ENCODE results near the gene CLDND1. TPM values are rescaled to one million over a fixed set of nuclear protein-coding genes. Genes with fewer than 3 reads are reported as not detected.

Gene CLDND1
- total RNA-seq, 4 donors from 2014 or later: 60.2 to 113 (median 96.7) TPM

GRCh38 chr3:98501270-98501669, 21.4 kb downstream of the CLDND1 start:
- Histone ChIP-seq H3K27ac (no peak overlapping the region), H3K36me3 (no peaks in the 10 kb centered on the region), H3K4me3 (no peak overlapping the region), H3K9me3 (no peaks in the 10 kb centered on the region), H3K27me3 (no peaks in the 10 kb centered on the region), H3K4me1 (no peaks in the 10 kb centered on the region)
- TF ChIP-seq CTCF (IDR thresholded peaks at IDR 0.05) (no peak), POLR2A (IDR thresholded peaks at IDR 0.05) (no peak)
- DNase-seq: no peak

- Histone ChIP-seq H3K27me3 (no peaks in the 10 kb centered on the region), H3K27ac (no peak overlapping the region), H3K36me3 (no peaks in the 10 kb centered on the region), H3K9me3 (no peaks in the 10 kb centered on the region), H3K4me3 (no peak overlapping the region), H3K4me1 (no peaks in the 10 kb centered on the region)
- TF ChIP-seq CTCF (IDR thresholded peaks at IDR 0.05) (no peak), POLR2A (IDR thresholded peaks at IDR 0.05) (no peak)
- no peak for DNase-seq
Measured at GRCh38 chr3:98500019-98500418, 22.7 kb downstream of the CLDND1 start.

- no peak for DNase-seq
- Histone ChIP-seq H3K4me1 (no peaks in the 10 kb centered on the region), H3K27ac (no peak within 1 kb of the TSS), H3K9me3 (no peaks in the 10 kb centered on the region), H3K27me3 (no peaks in the 10 kb centered on the region), H3K4me3 (no peak within 1 kb of the TSS), H3K36me3 (no peaks in the 10 kb centered on the region)
- TF ChIP-seq POLR2A (IDR thresholded peaks at IDR 0.05) (no peak), CTCF (IDR thresholded peaks at IDR 0.05) (no peak)
Measured at GRCh38 chr3:98497381-98497780, 25.3 kb downstream of the CLDND1 start, which contains the start of gene OR5K2. Gene OR5K2 (plus strand): TSS chr3:98497681. CDS start chr3:98497681, 0 bp downstream.

- TF ChIP-seq POLR2A (IDR thresholded peaks at IDR 0.05): no peak
- no peak for TF ChIP-seq CTCF (IDR thresholded peaks at IDR 0.05)
- Histone ChIP-seq H3K4me3 (no peak overlapping the region), H3K36me3 (no peaks in the 10 kb centered on the region), H3K27ac (no peak overlapping the region), H3K4me1 (no peaks in the 10 kb centered on the region), H3K9me3 (peaks cover 0 to 4% (median 0%) of the 10 kb centered on the region in 4 donors), H3K27me3 (no peaks in the 10 kb centered on the region)
- DNase-seq: no peak
Measured at GRCh38 chr3:98483626-98484025, 39.1 kb downstream of the CLDND1 start.

GRCh38 chr3:98482717-98483482, 39.8 kb downstream of the CLDND1 start:
- Histone ChIP-seq H3K27me3 (no peaks in the 10 kb centered on the region), H3K4me3 (no peak overlapping the region), H3K36me3 (no peaks in the 10 kb centered on the region), H3K27ac (no peak overlapping the region), H3K4me1 (no peaks in the 10 kb centered on the region), H3K9me3 (peaks cover 0 to 4% (median 0%) of the 10 kb centered on the region in 4 donors)
- no peak for DNase-seq
- no peak for TF ChIP-seq CTCF (IDR thresholded peaks at IDR 0.05)
- TF ChIP-seq POLR2A (IDR thresholded peaks at IDR 0.05): no peak

Small RNA genes lying within 50 kb of the gene (small RNA-seq; reads per million reads assigned to genes)
- gene RPL38P4: 0 reads per million in 2 donors

Other genes with a start within 250 kb of the CLDND1 start
- gene OR5H2, start 240.4 kb downstream of the CLDND1 start, total RNA-seq: not detected
- gene OR5K4, start 169.0 kb downstream of the CLDND1 start, total RNA-seq: not detected
- gene OR5K3, start 132.2 kb downstream of the CLDND1 start, total RNA-seq: not detected
- gene OR5K1, start 59.7 kb downstream of the CLDND1 start, total RNA-seq: not detected
- gene OR5K2, start 25.2 kb downstream of the CLDND1 start, total RNA-seq: not detected
- 10 to 100 TPM in 1 of 4 donors, 1 to 10 TPM in 2, not detected in 1; 1.2 to 26.4 (median 5.1) TPM for gene GPR15, start 9.1 kb upstream of the CLDND1 start, total RNA-seq
- 10 to 100 TPM; 16.8 to 68.5 (median 36.0) TPM for gene CPOX, start 70.7 kb upstream of the CLDND1 start, total RNA-seq
- gene ST3GAL6, start 240.4 kb upstream of the CLDND1 start, total RNA-seq: 1 to 10 TPM; 1.6 to 6.6 (median 2.5) TPM